GM12878 (cell line): Measurements from ENCODE around the gene RIC1. TPM values are rescaled to one million over a fixed set of nuclear protein-coding genes. Genes with fewer than 3 reads are reported as not detected.

ENCODE experiments used
- ATAC-seq: fragments of 200-7000 bp; cut with Tn5 transposase; 3 replicates; pipeline ENCODE4 v1.9.1; 2020; ENCODE audit warnings: mild to moderate bottlenecking, moderate library complexity
- BruUV-seq: library from RNA; stranded (reverse); fragments of 400-500 nt; replicated peaks from 2 replicates; lab custom pipeline; 2021; lab: Mats Ljungman, UMichigan
- CTCF ChIA-PET: fragments of 300-600 bp; sonication (Branson Sonifier 250); formaldehyde crosslinking; extraction: SDS; loops from one replicate; lab custom pipeline; 2021; ENCODE audit warnings: inconsistent platforms; lab: Yijun Ruan, JAX
- POLR2A ChIA-PET: fragments of 350-600 bp; formaldehyde crosslinking; extraction: SDS; loops from one replicate; lab custom pipeline; 2021; ENCODE audit warnings: inconsistent platforms; lab: Charles Lee
- RAD21 ChIA-PET: fragments of 300-600 bp; sonication (Branson Sonifier 250); formaldehyde crosslinking; loops from one replicate; lab custom pipeline; 2023; ENCODE audit warnings: antibody characterized with exemption; ENCODE audit not compliant: unreplicated experiment; lab: Charles Lee
- SMC1A ChIA-PET: fragments of 300-600 bp; sonication (Branson Sonifier 250); formaldehyde crosslinking; loops from one replicate; lab custom pipeline; 2023; ENCODE audit not compliant: unreplicated experiment, uncharacterized antibody; lab: Charles Lee
- DNase-seq: peaks from one replicate; pipeline ENCODE4 v3.0.0-alpha.2; 2011; ENCODE audit warnings: low read depth, low spot score
- FAIRE-seq: peaks from 3 replicates; lab custom pipeline; 2011; peaks lifted over from hg19 to GRCh38; lab: Jason Lieb, UNC
- H2AFZ ChIP-seq: 2 replicates; pipeline ENCODE4 v1.6.0; 2011; ENCODE audit warnings: low read depth, low read length, control low read depth; ENCODE audit not compliant: control insufficient read depth
- H3K27ac ChIP-seq: 2 replicates; pipeline ENCODE4 v1.5.1; 2011; ENCODE audit warnings: control low read depth; ENCODE audit not compliant: control insufficient read depth, insufficient read depth
- H3K27me3 ChIP-seq, 2 experiments: replicated peaks in 1 of 2; 2 replicates each; pipeline versions ENCODE4 v1.6.0 to v1.6.1; 2011; ENCODE audit warnings: low read length in 1 of 2; ENCODE audit not compliant: control insufficient read depth in 2 of 2, insufficient read depth in 2 of 2
- H3K36me3 ChIP-seq, 2 experiments: 2 replicates each; pipeline ENCODE4 v1.5.1; 2011; ENCODE audit warnings: low read length in 1 of 2; ENCODE audit not compliant: control insufficient read depth in 2 of 2, insufficient read depth in 2 of 2
- H3K4me1 ChIP-seq: 2 replicates; pipeline ENCODE4 v1.6.1; 2011; ENCODE audit warnings: mild to moderate bottlenecking, low read length, moderate library complexity, mixed read lengths; ENCODE audit not compliant: control insufficient read depth, insufficient read depth
- H3K4me2 ChIP-seq: 2 replicates; pipeline ENCODE4 v1.6.0; 2011; ENCODE audit warnings: control low read depth; ENCODE audit not compliant: control insufficient read depth, insufficient read depth
- H3K4me3 ChIP-seq: fragments of 200-600 bp; sonication (generic); 2 replicates; pipeline ENCODE4 v1.5.1; 2016
- H3K79me2 ChIP-seq: 2 replicates; pipeline ENCODE4 v1.6.0; 2011; ENCODE audit warnings: low read length; ENCODE audit not compliant: control insufficient read depth, insufficient read depth
- H3K9ac ChIP-seq: 2 replicates; pipeline ENCODE4 v1.8.0; 2011; ENCODE audit warnings: low read length, control low read depth, mixed read lengths; ENCODE audit not compliant: control insufficient read depth, insufficient read depth
- H3K9me3 ChIP-seq: replicated peaks from 3 replicates; pipeline ENCODE4 v1.5.1; 2011; ENCODE audit warnings: mild to moderate bottlenecking, low read length; ENCODE audit not compliant: control insufficient read depth, insufficient read depth
- H4K20me1 ChIP-seq: 2 replicates; pipeline ENCODE4 v1.6.0; 2011; ENCODE audit not compliant: control insufficient read depth, insufficient read depth
- CREM ChIP-seq: IDR thresholded peaks from 2 replicates; pipeline ENCODE4 v1.6.1; 2014; ENCODE audit warnings: antibody characterized with exemption, low read depth
- EED ChIP-seq: sonication (generic); IDR thresholded peaks from 2 replicates; pipeline ENCODE4 v1.6.1; 2016; ENCODE audit warnings: antibody characterized with exemption, low read depth
- EGR1 ChIP-seq, 2 experiments: IDR thresholded peaks; 1 replicate in 1 of 2; 2 replicates in 1 of 2; pipeline ENCODE4 v1.6.1; 2011 to 2012; ENCODE audit warnings: low read depth in 2 of 2, low read length in 2 of 2, borderline replicate concordance in 1 of 2, mild to moderate bottlenecking in 1 of 2, moderate library complexity in 1 of 2
- FOS ChIP-seq: IDR thresholded peaks from 3 replicates; pipeline ENCODE4 v1.6.1; 2011; ENCODE audit warnings: borderline replicate concordance; ENCODE audit not compliant: insufficient read length; ENCODE audit errors: extremely low read depth
- GABPA ChIP-seq: IDR thresholded peaks from 2 replicates; pipeline ENCODE4 v1.6.1; 2014; ENCODE audit warnings: antibody characterized with exemption, low read depth, mild to moderate bottlenecking, inconsistent platforms
- JUNB ChIP-seq: IDR thresholded peaks from 2 replicates; pipeline ENCODE4 v1.6.1; 2016; ENCODE audit warnings: antibody characterized with exemption, mild to moderate bottlenecking
- KDM1A ChIP-seq: fragments of 200-600 bp; sonication (generic); IDR thresholded peaks from 2 replicates; pipeline ENCODE4 v1.6.1; 2016; ENCODE audit warnings: borderline replicate concordance
- NFIC ChIP-seq: IDR thresholded peaks from 2 replicates; pipeline ENCODE4 v1.6.1; 2012; ENCODE audit warnings: low read depth, mild to moderate bottlenecking, inconsistent platforms, low read length, moderate library complexity
- POLR2AphosphoS2 ChIP-seq: IDR thresholded peaks from 2 replicates; pipeline ENCODE4 v1.6.1; 2011; ENCODE audit warnings: low read depth, mild to moderate bottlenecking, low read length, improper control_type of control experiment, moderate library complexity
- RAD51 ChIP-seq: fragments of 450-650 bp; IDR thresholded peaks from 2 replicates; pipeline ENCODE4 v1.6.1; 2016; ENCODE audit warnings: moderate library complexity, mild to moderate bottlenecking, inconsistent platforms
- SIN3A ChIP-seq: IDR thresholded peaks from 2 replicates; pipeline ENCODE4 v1.6.1; 2012; ENCODE audit warnings: low read depth, low read length, improper control_type of control experiment
- SMAD1 ChIP-seq: fragments of 450-650 bp; IDR thresholded peaks from 2 replicates; pipeline ENCODE4 v1.6.1; 2018; ENCODE audit warnings: mild to moderate bottlenecking, low read depth; ENCODE audit not compliant: partially characterized antibody
- TCF12 ChIP-seq: IDR thresholded peaks from 2 replicates; pipeline ENCODE4 v1.6.1; 2011; ENCODE audit warnings: low read depth, mild to moderate bottlenecking, low read length
- TCF3 ChIP-seq: IDR thresholded peaks from 2 replicates; pipeline ENCODE4 v1.6.1; 2012; ENCODE audit warnings: low read depth, mild to moderate bottlenecking, low read length, borderline replicate concordance; ENCODE audit not compliant: insufficient read depth
- YY1 ChIP-seq: IDR thresholded peaks from 2 replicates; pipeline ENCODE4 v1.6.1; 2011; ENCODE audit warnings: low read depth, mild to moderate bottlenecking, low read length
- ZNF384 ChIP-seq: IDR thresholded peaks from 2 replicates; pipeline ENCODE4 v1.6.1; 2012; ENCODE audit warnings: low read depth, mild to moderate bottlenecking, low read length, improper control_type of control experiment, borderline replicate concordance
- whole genome bisulfite sequencing: methylation state at CpG from one replicate; pipeline ENCODE4 v1.1.6; 2016; ENCODE audit warnings: low lambda C conversion rate; ENCODE audit not compliant: insufficient replicate concordance, insufficient coverage; ENCODE audit errors: missing lambda C conversion rate; 5-methylcytosine and 5-hydroxymethylcytosine counted together
- in situ Hi-C: fragments of 300-500 bp; cut with MboI; formaldehyde crosslinking; loops from 9 replicates; pipeline ENCODE4 v1.14.3; 2018; ENCODE audit warnings: mixed read lengths
- intact Hi-C: fragments of 100-400 bp; cut with micrococcal nuclease; formaldehyde crosslinking; loops from one replicate; pipeline ENCODE4 v1.14.2; 2022; ENCODE audit not compliant: unreplicated experiment
- polyA plus RNA-seq, 11 experiments: library from polyadenylated mRNA; depleted of rRNA in 4 of 11; unstranded in 6 of 11; stranded (reverse) in 5 of 11; fragments of >200 nt; fragmentation: Nextera tagmentation in 4 of 11; fragmentation: Illumina TruSeq in 1 of 11; extraction: Ambion mirVana in 4 of 11; extraction: Trizol in 1 of 11; gene quantifications; 1 replicate in 1 of 11; 2 replicates in 10 of 11; pipeline versions ENCODE4 v1.2.1 to v1.2.3, GENCODE V29; 2011 to 2016; ENCODE audit warnings: inconsistent platforms in 2 of 11, missing spikeins in 2 of 11, low read depth in 1 of 11
- total RNA-seq, 4 experiments: library from RNA; depleted of rRNA in 3 of 4; stranded (reverse); fragments of >200 nt in 3 of 4; fragmentation: Illumina TruSeq in 1 of 4; extraction: Trizol in 1 of 4; gene quantifications; 2 replicates each; pipeline versions ENCODE4 v1.2.1 to v1.2.3, GENCODE V29; 2013 to 2021
- TF ChIP-seq, protein P1 (sequence below): IDR thresholded peaks from 2 replicates; pipeline ENCODE4 v1.6.1; 2012; ENCODE audit warnings: low read length, inconsistent platforms
- TF ChIP-seq, protein P2 (sequence below): fragments of 450-650 bp; IDR thresholded peaks from 2 replicates; pipeline ENCODE4 v1.6.1; 2016; ENCODE audit warnings: mild to moderate bottlenecking
- TF ChIP-seq, protein P3 (sequence below): IDR thresholded peaks from 2 replicates; pipeline ENCODE4 v1.6.1; 2011; ENCODE audit warnings: low read depth, low read length, improper control_type of control experiment, borderline replicate concordance
- TF ChIP-seq, protein P4 (sequence below): IDR thresholded peaks from 2 replicates; pipeline ENCODE4 v1.6.1; 2011; ENCODE audit warnings: mild to moderate bottlenecking, low read depth, low read length, moderate library complexity; ENCODE audit not compliant: insufficient replicate concordance

Gene RIC1
- total and polyA plus RNA-seq, 10 of the 15 experiments (the other 5 are each of a cell fraction or from before 2014, with no cell fraction given): 6.2 to 59.8 (median 33.3) TPM

DNA sequence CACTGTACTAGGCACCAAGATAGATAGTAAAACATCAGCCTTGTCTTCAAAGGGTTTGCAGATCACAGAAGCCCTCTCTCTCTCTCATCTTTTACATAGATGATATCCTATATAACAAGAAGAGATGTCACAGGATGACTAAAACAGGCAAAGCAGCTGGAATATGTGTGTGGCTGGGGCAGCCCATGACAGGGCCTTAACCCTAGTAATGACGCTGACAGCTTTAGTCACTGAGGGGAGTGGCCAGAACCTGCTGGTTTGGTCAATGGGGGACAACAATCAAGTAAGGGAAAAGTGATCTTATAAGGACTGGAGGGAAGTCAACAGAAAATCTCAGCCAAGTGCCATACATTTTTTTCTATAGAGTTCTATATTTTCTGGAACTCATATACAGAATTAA is 41.9 kb upstream of the RIC1 start:
- no peaks in the 10 kb centered on the region for H3K36me3 ChIP-seq
- H3K79me2 ChIP-seq: peaks cover 7% of the 10 kb centered on the region
- H2AFZ ChIP-seq: no peak overlapping the region
- ATAC-seq (peak; percentile 34), DNase-seq (no peak), FAIRE-seq (no peak)
- POLR2A ChIA-PET: interaction anchor here (1.1 to 8.8 kb wide), 13 partner anchors 9 to 149 kb away, joined by 3 to 66 read pairs (median 5); partner anchors contain the start of genes CD274 and PLGRKT
- no peaks in the 10 kb centered on the region for H3K27me3 ChIP-seq
- intact Hi-C loops (no loop called here), in situ Hi-C loops (no loop called here)
- H3K9ac ChIP-seq: peak overlapping the region; percentile 44
- peak overlapping the region; percentile 52 for H3K4me2 ChIP-seq
- no TSS peak for BruUV-seq
- H3K4me1 ChIP-seq: peaks cover 60% of the 10 kb centered on the region
- 6% methylated on average over 1 of the region's 1 CpG for WGBS
- CTCF ChIA-PET: interaction anchor here (0.8 to 9.1 kb wide), 13 partner anchors 13 to 982 kb away, joined by 3 to 172 read pairs (median 5); partner anchors contain the start of genes CD274, PDCD1LG2, PLGRKT and RIC1
- SMC1A ChIA-PET: interaction anchor here (0.7 to 10.6 kb wide), 24 partner anchors 9 to 825 kb away, joined by 3 to 389 read pairs (median 12); partner anchors contain the start of genes CD274, PDCD1LG2, PLGRKT and RCL1
- no peaks in the 10 kb centered on the region for H4K20me1 ChIP-seq
- H3K4me3 ChIP-seq: no peak overlapping the region
- H3K27ac ChIP-seq: peak overlapping the region; percentile 89
- RAD21 ChIA-PET: interaction anchor here (1.0 to 5.9 kb wide), 25 partner anchors 9 to 598 kb away, joined by 3 to 149 read pairs (median 5); partner anchors contain the start of genes CD274, PDCD1LG2 and PLGRKT
- H3K9me3 ChIP-seq: no peaks in the 10 kb centered on the region; the same call in 2 of the 3 replicates
- TF ChIP-seq YY1 (0 out of 2 replicates have a peak, but pooled peaks have one; percentile 8), EED (0 out of 2 replicates have a peak, but pooled peaks have one; percentile 29), TCF3 (0 out of 2 replicates have a peak, but pooled peaks have one; percentile 53), TCF12 (0 out of 2 replicates have a peak, but pooled peaks have one; percentile 56), JUNB (peak; percentile 35; the same call in 1 of the 2 replicates), RAD51 (no peak), CREM (peak; percentile 55; the same call in 1 of the 2 replicates), ZNF384 (no peak), EGR1 (IDR thresholded peaks at IDR 0.05; ENCODE audit: borderline replicate concordance in 1 of 2, low read depth in 2 of 2, low read length in 2 of 2) (no peak), NFIC (0 out of 2 replicates have a peak, but pooled peaks have one; percentile 12), SMAD1 (no peak), KDM1A (no peak), GABPA (no peak), FOS (no peak), SIN3A (no peak), POLR2AphosphoS2 (no peak)
- TF ChIP-seq, protein P1, sequence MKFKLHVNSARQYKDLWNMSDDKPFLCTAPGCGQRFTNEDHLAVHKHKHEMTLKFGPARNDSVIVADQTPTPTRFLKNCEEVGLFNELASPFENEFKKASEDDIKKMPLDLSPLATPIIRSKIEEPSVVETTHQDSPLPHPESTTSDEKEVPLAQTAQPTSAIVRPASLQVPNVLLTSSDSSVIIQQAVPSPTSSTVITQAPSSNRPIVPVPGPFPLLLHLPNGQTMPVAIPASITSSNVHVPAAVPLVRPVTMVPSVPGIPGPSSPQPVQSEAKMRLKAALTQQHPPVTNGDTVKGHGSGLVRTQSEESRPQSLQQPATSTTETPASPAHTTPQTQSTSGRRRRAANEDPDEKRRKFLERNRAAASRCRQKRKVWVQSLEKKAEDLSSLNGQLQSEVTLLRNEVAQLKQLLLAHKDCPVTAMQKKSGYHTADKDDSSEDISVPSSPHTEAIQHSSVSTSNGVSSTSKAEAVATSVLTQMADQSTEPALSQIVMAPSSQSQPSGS: peak; percentile 73; the same call in 1 of the 2 replicates
- TF ChIP-seq, protein P2, sequence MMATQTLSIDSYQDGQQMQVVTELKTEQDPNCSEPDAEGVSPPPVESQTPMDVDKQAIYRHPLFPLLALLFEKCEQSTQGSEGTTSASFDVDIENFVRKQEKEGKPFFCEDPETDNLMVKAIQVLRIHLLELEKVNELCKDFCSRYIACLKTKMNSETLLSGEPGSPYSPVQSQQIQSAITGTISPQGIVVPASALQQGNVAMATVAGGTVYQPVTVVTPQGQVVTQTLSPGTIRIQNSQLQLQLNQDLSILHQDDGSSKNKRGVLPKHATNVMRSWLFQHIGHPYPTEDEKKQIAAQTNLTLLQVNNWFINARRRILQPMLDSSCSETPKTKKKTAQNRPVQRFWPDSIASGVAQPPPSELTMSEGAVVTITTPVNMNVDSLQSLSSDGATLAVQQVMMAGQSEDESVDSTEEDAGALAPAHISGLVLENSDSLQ: peak; percentile 42
- TF ChIP-seq, protein P3, sequence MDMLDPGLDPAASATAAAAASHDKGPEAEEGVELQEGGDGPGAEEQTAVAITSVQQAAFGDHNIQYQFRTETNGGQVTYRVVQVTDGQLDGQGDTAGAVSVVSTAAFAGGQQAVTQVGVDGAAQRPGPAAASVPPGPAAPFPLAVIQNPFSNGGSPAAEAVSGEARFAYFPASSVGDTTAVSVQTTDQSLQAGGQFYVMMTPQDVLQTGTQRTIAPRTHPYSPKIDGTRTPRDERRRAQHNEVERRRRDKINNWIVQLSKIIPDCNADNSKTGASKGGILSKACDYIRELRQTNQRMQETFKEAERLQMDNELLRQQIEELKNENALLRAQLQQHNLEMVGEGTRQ: no peak
- TF ChIP-seq, protein P4, sequence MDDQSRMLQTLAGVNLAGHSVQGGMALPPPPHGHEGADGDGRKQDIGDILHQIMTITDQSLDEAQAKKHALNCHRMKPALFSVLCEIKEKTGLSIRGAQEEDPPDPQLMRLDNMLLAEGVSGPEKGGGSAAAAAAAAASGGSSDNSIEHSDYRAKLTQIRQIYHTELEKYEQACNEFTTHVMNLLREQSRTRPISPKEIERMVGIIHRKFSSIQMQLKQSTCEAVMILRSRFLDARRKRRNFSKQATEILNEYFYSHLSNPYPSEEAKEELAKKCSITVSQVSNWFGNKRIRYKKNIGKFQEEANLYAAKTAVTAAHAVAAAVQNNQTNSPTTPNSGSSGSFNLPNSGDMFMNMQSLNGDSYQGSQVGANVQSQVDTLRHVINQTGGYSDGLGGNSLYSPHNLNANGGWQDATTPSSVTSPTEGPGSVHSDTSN: peak; percentile 54
